OCI-LY7 (cell line): ENCODE data around the gene COL24A1. TPM values are rescaled to one million over a fixed set of nuclear protein-coding genes. Genes with fewer than 3 reads are reported as not detected.

Experiments used
- BruUV-seq: library from RNA; stranded (reverse); fragments of 400-500 nt; replicated peaks from 2 replicates; lab custom pipeline; 2021; lab: Mats Ljungman, UMichigan
- CTCF ChIA-PET: fragments of 300-600 bp; sonication (Branson Sonifier 250); formaldehyde crosslinking; loops from one replicate; lab custom pipeline; 2022; ENCODE audit warnings: antibody characterized with exemption; ENCODE audit not compliant: unreplicated experiment; lab: Charles Lee
- POLR2A ChIA-PET: fragments of 300-600 bp; sonication (Branson Sonifier 250); formaldehyde crosslinking; loops from one replicate; lab custom pipeline; 2022; ENCODE audit warnings: antibody characterized with exemption; lab: Charles Lee
- DNase-seq: peaks from one replicate; pipeline ENCODE4 v3.0.0-alpha.2; 2015; ENCODE audit warnings: low spot score
- H2AFZ ChIP-seq: fragments of 200-600 bp; sonication (generic), shearing (Covaris generic); 2 replicates; pipeline ENCODE4 v1.6.1; 2014; ENCODE audit warnings: mild to moderate bottlenecking, antibody characterized with exemption, low read length, moderate library complexity
- H3K27ac ChIP-seq: fragments of 200-600 bp; sonication (generic); 2 replicates; pipeline ENCODE4 v1.5.1; 2014; ENCODE audit warnings: mixed run types, low read depth, mild to moderate bottlenecking, moderate library complexity, low read length, inconsistent platforms; ENCODE audit not compliant: poor library complexity, severe bottlenecking
- H3K36me3 ChIP-seq: fragments of 200-600 bp; sonication (generic); 2 replicates; pipeline ENCODE4 v1.6.1; 2014; ENCODE audit warnings: mild to moderate bottlenecking, antibody characterized with exemption, low read length, moderate library complexity, mixed read lengths; ENCODE audit not compliant: insufficient read depth
- H3K4me1 ChIP-seq: fragments of 200-600 bp; sonication (generic); 2 replicates; pipeline ENCODE4 v1.5.1; 2014; ENCODE audit warnings: mild to moderate bottlenecking, low read length; ENCODE audit not compliant: insufficient read depth, poor library complexity, severe bottlenecking
- H3K4me2 ChIP-seq: fragments of 200-600 bp; sonication (generic); 2 replicates; pipeline ENCODE4 v1.6.1; 2014; ENCODE audit warnings: mild to moderate bottlenecking, low read length
- H3K4me3 ChIP-seq: fragments of 200-600 bp; sonication (generic); 2 replicates; pipeline ENCODE4 v1.5.1; 2014; ENCODE audit warnings: mild to moderate bottlenecking, low read depth, low read length; ENCODE audit not compliant: poor library complexity, severe bottlenecking
- H3K79me2 ChIP-seq: fragments of 200-600 bp; sonication (generic); 2 replicates; pipeline ENCODE4 v1.6.1; 2016; ENCODE audit warnings: low read depth, mild to moderate bottlenecking, low read length, moderate library complexity, mixed read lengths; ENCODE audit not compliant: insufficient read depth
- H3K9me2 ChIP-seq: fragments of 200-600 bp; sonication (generic); 2 replicates; pipeline ENCODE4 v1.6.1; 2016; ENCODE audit warnings: mild to moderate bottlenecking, low read length, mixed read lengths; ENCODE audit not compliant: insufficient read depth
- H3K9me3 ChIP-seq: fragments of 200-600 bp; sonication (generic); 2 replicates; pipeline ENCODE4 v1.6.1; 2014; ENCODE audit warnings: mild to moderate bottlenecking, mixed run types, low read length, mixed read lengths
- H4K20me1 ChIP-seq: fragments of 200-600 bp; sonication (generic); 2 replicates; pipeline ENCODE4 v1.6.1; 2014; ENCODE audit warnings: mild to moderate bottlenecking, antibody characterized with exemption, low read length, moderate library complexity, mixed read lengths; ENCODE audit not compliant: insufficient read depth
- EZH2phosphoT487 ChIP-seq: fragments of 200-600 bp; sonication (generic); IDR thresholded peaks from 2 replicates; pipeline ENCODE4 v1.6.1; 2018; ENCODE audit warnings: low read depth, borderline replicate concordance, mild to moderate bottlenecking, mixed run types, antibody characterized with exemption, low read length, moderate library complexity, mixed read lengths
- intact Hi-C: fragments of 100-400 bp; cut with micrococcal nuclease; formaldehyde crosslinking; loops from one replicate; pipeline ENCODE4 v1.10.0; 2022; ENCODE audit not compliant: unreplicated experiment
- total RNA-seq, 2 experiments: library from RNA; depleted of rRNA in 1 of 2; stranded (reverse); fragments of >200 nt in 1 of 2; shearing (Covaris generic) in 1 of 2; gene quantifications; 2 replicates each; pipeline ENCODE4 v1.2.3, GENCODE V29; 2014 to 2022
- TF ChIP-seq, protein P1 (sequence below): fragments of 200-600 bp; sonication (generic); conservative IDR thresholded peaks from 2 replicates; pipeline ENCODE4 v1.5.1; 2014; ENCODE audit warnings: mild to moderate bottlenecking, antibody characterized with exemption, low read length, moderate library complexity, mixed read lengths

COL24A1 gene
- total RNA-seq, 2 experiments from 2014 or later, result 0.06 to 0.23 TPM

- H3K4me1 ChIP-seq, result no peaks in the 10 kb centered on the region
- no peak overlapping the region for H3K27ac ChIP-seq
- BruUV-seq, result no TSS peak
- no peaks in the 10 kb centered on the region; the same call in 1 of the 2 replicates for H3K9me2 ChIP-seq
- no peaks in the 10 kb centered on the region for H3K36me3 ChIP-seq
- ChIA-PET CTCF (no interaction called here), POLR2A (no interaction called here)
- no peak for DNase-seq
- no peaks in the 10 kb centered on the region for H4K20me1 ChIP-seq
- no peak overlapping the region for H2AFZ ChIP-seq
- TF ChIP-seq, protein P1, sequence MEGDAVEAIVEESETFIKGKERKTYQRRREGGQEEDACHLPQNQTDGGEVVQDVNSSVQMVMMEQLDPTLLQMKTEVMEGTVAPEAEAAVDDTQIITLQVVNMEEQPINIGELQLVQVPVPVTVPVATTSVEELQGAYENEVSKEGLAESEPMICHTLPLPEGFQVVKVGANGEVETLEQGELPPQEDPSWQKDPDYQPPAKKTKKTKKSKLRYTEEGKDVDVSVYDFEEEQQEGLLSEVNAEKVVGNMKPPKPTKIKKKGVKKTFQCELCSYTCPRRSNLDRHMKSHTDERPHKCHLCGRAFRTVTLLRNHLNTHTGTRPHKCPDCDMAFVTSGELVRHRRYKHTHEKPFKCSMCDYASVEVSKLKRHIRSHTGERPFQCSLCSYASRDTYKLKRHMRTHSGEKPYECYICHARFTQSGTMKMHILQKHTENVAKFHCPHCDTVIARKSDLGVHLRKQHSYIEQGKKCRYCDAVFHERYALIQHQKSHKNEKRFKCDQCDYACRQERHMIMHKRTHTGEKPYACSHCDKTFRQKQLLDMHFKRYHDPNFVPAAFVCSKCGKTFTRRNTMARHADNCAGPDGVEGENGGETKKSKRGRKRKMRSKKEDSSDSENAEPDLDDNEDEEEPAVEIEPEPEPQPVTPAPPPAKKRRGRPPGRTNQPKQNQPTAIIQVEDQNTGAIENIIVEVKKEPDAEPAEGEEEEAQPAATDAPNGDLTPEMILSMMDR, result no peak
- no peak for TF ChIP-seq EZH2phosphoT487
- no peak overlapping the region for H3K4me2 ChIP-seq
- intact Hi-C loops, result no loop called here
- no peak overlapping the region for H3K4me3 ChIP-seq
- H3K79me2 ChIP-seq, result no peaks in the 10 kb centered on the region
- H3K9me3 ChIP-seq, result no peaks in the 10 kb centered on the region
Measured at GRCh38 chr1:86155807-86156565, 586 bp downstream of the COL24A1 start.

- H4K20me1 ChIP-seq, result no peaks in the 10 kb centered on the region
- DNase-seq, result no peak
- POLR2A ChIA-PET, result no interaction called here
- intact Hi-C loops, result no loop called here
- no peaks in the 10 kb centered on the region for H3K36me3 ChIP-seq
- no peak overlapping the region for H2AFZ ChIP-seq
- no peak overlapping the region for H3K4me3 ChIP-seq
- CTCF ChIA-PET, result no interaction called here
- no peak overlapping the region for H3K4me2 ChIP-seq
- no peaks in the 10 kb centered on the region for H3K79me2 ChIP-seq
- no peaks in the 10 kb centered on the region; the same call in 1 of the 2 replicates for H3K9me2 ChIP-seq
- H3K9me3 ChIP-seq, result no peaks in the 10 kb centered on the region
- BruUV-seq, result no TSS peak
- no peaks in the 10 kb centered on the region for H3K4me1 ChIP-seq
- TF ChIP-seq, protein P1, result no peak
- TF ChIP-seq EZH2phosphoT487, result no peak
- H3K27ac ChIP-seq, result no peak overlapping the region
Measured at GRCh38 chr1:86155051-86155806, 1.3 kb downstream of the COL24A1 start.
